GM12878 (cell line): ENCODE measurements around the gene CSK. TPM values are rescaled to one million over a fixed set of nuclear protein-coding genes. Genes with fewer than 3 reads are reported as not detected.

Experiments used
- ATAC-seq: fragments of 200-7000 bp; cut with Tn5 transposase; 3 replicates; pipeline ENCODE4 v1.9.1; 2020; ENCODE audit warnings: mild to moderate bottlenecking, moderate library complexity
- BruUV-seq: library from RNA; stranded (reverse); fragments of 400-500 nt; replicated peaks from 2 replicates; lab custom pipeline; 2021; lab: Mats Ljungman, UMichigan
- CTCF ChIA-PET: fragments of 300-600 bp; sonication (Branson Sonifier 250); formaldehyde crosslinking; extraction: SDS; loops from one replicate; lab custom pipeline; 2021; ENCODE audit warnings: inconsistent platforms; lab: Yijun Ruan, JAX
- POLR2A ChIA-PET: fragments of 350-600 bp; formaldehyde crosslinking; extraction: SDS; loops from one replicate; lab custom pipeline; 2021; ENCODE audit warnings: inconsistent platforms; lab: Charles Lee
- RAD21 ChIA-PET: fragments of 300-600 bp; sonication (Branson Sonifier 250); formaldehyde crosslinking; loops from one replicate; lab custom pipeline; 2023; ENCODE audit warnings: antibody characterized with exemption; ENCODE audit not compliant: unreplicated experiment; lab: Charles Lee
- SMC1A ChIA-PET: fragments of 300-600 bp; sonication (Branson Sonifier 250); formaldehyde crosslinking; loops from one replicate; lab custom pipeline; 2023; ENCODE audit not compliant: unreplicated experiment, uncharacterized antibody; lab: Charles Lee
- DNase-seq: peaks from one replicate; pipeline ENCODE4 v3.0.0-alpha.2; 2011; ENCODE audit warnings: low read depth, low spot score
- FAIRE-seq: peaks from 3 replicates; lab custom pipeline; 2011; peaks lifted over from hg19 to GRCh38; lab: Jason Lieb, UNC
- H2AFZ ChIP-seq: 2 replicates; pipeline ENCODE4 v1.6.0; 2011; ENCODE audit warnings: low read depth, low read length, control low read depth; ENCODE audit not compliant: control insufficient read depth
- H3K27ac ChIP-seq: 2 replicates; pipeline ENCODE4 v1.5.1; 2011; ENCODE audit warnings: control low read depth; ENCODE audit not compliant: control insufficient read depth, insufficient read depth
- H3K27me3 ChIP-seq, 2 experiments: replicated peaks in 1 of 2; 2 replicates each; pipeline versions ENCODE4 v1.6.0 to v1.6.1; 2011; ENCODE audit warnings: low read length in 1 of 2; ENCODE audit not compliant: control insufficient read depth in 2 of 2, insufficient read depth in 2 of 2
- H3K36me3 ChIP-seq, 2 experiments: 2 replicates each; pipeline ENCODE4 v1.5.1; 2011; ENCODE audit warnings: low read length in 1 of 2; ENCODE audit not compliant: control insufficient read depth in 2 of 2, insufficient read depth in 2 of 2
- H3K4me1 ChIP-seq: 2 replicates; pipeline ENCODE4 v1.6.1; 2011; ENCODE audit warnings: mild to moderate bottlenecking, low read length, moderate library complexity, mixed read lengths; ENCODE audit not compliant: control insufficient read depth, insufficient read depth
- H3K4me2 ChIP-seq: 2 replicates; pipeline ENCODE4 v1.6.0; 2011; ENCODE audit warnings: control low read depth; ENCODE audit not compliant: control insufficient read depth, insufficient read depth
- H3K4me3 ChIP-seq: fragments of 200-600 bp; sonication (generic); 2 replicates; pipeline ENCODE4 v1.5.1; 2016
- H3K79me2 ChIP-seq: 2 replicates; pipeline ENCODE4 v1.6.0; 2011; ENCODE audit warnings: low read length; ENCODE audit not compliant: control insufficient read depth, insufficient read depth
- H3K9ac ChIP-seq: 2 replicates; pipeline ENCODE4 v1.8.0; 2011; ENCODE audit warnings: low read length, control low read depth, mixed read lengths; ENCODE audit not compliant: control insufficient read depth, insufficient read depth
- H3K9me3 ChIP-seq: replicated peaks from 3 replicates; pipeline ENCODE4 v1.5.1; 2011; ENCODE audit warnings: mild to moderate bottlenecking, low read length; ENCODE audit not compliant: control insufficient read depth, insufficient read depth
- H4K20me1 ChIP-seq: 2 replicates; pipeline ENCODE4 v1.6.0; 2011; ENCODE audit not compliant: control insufficient read depth, insufficient read depth
- FOXK2 ChIP-seq: fragments of 450-650 bp; IDR thresholded peaks from 2 replicates; pipeline ENCODE4 v1.6.1; 2017; ENCODE audit warnings: mild to moderate bottlenecking, moderate library complexity
- FOXM1 ChIP-seq: IDR thresholded peaks from 2 replicates; pipeline ENCODE4 v1.6.1; 2012; ENCODE audit warnings: low read depth, mild to moderate bottlenecking, inconsistent platforms, low read length, moderate library complexity
- IKZF2 ChIP-seq, 2 experiments: fragments of 450-650 bp; IDR thresholded peaks; 2 replicates each; pipeline ENCODE4 v1.6.1; 2017; ENCODE audit warnings: mild to moderate bottlenecking in 2 of 2, moderate library complexity in 2 of 2
- JUND ChIP-seq: IDR thresholded peaks from 2 replicates; pipeline ENCODE4 v1.6.1; 2012; ENCODE audit warnings: low read depth, mild to moderate bottlenecking, low read length, improper control_type of control experiment, moderate library complexity
- NKRF ChIP-seq: fragments of 450-650 bp; conservative IDR thresholded peaks from 2 replicates; pipeline ENCODE4 v1.6.1; 2017; ENCODE audit warnings: mild to moderate bottlenecking, moderate library complexity
- NR2F1 ChIP-seq: fragments of 450-650 bp; conservative IDR thresholded peaks from 2 replicates; pipeline ENCODE4 v1.6.1; 2017; ENCODE audit warnings: mild to moderate bottlenecking
- POLR2AphosphoS2 ChIP-seq: IDR thresholded peaks from 2 replicates; pipeline ENCODE4 v1.6.1; 2011; ENCODE audit warnings: low read depth, mild to moderate bottlenecking, low read length, improper control_type of control experiment, moderate library complexity
- RUNX3 ChIP-seq: IDR thresholded peaks from 2 replicates; pipeline ENCODE4 v1.6.1; 2012; ENCODE audit warnings: low read length, inconsistent platforms
- ZNF384 ChIP-seq: IDR thresholded peaks from 2 replicates; pipeline ENCODE4 v1.6.1; 2012; ENCODE audit warnings: low read depth, mild to moderate bottlenecking, low read length, improper control_type of control experiment, borderline replicate concordance
- ZZZ3 ChIP-seq: IDR thresholded peaks from 2 replicates; pipeline ENCODE4 v1.6.1; 2011; ENCODE audit warnings: low read depth; ENCODE audit not compliant: control insufficient read depth, insufficient read length
- WGBS: methylation state at CpG from one replicate; pipeline ENCODE4 v1.1.6; 2016; ENCODE audit warnings: low lambda C conversion rate; ENCODE audit not compliant: insufficient replicate concordance, insufficient coverage; ENCODE audit errors: missing lambda C conversion rate; 5-methylcytosine and 5-hydroxymethylcytosine counted together
- in situ Hi-C: fragments of 300-500 bp; cut with MboI; formaldehyde crosslinking; loops from 9 replicates; pipeline ENCODE4 v1.14.3; 2018; ENCODE audit warnings: mixed read lengths
- intact Hi-C: fragments of 100-400 bp; cut with micrococcal nuclease; formaldehyde crosslinking; loops from one replicate; pipeline ENCODE4 v1.14.2; 2022; ENCODE audit not compliant: unreplicated experiment
- polyA plus RNA-seq, 11 experiments: library from polyadenylated mRNA; depleted of rRNA in 4 of 11; unstranded in 6 of 11; stranded (reverse) in 5 of 11; fragments of >200 nt; fragmentation: Nextera tagmentation in 4 of 11; fragmentation: Illumina TruSeq in 1 of 11; extraction: Ambion mirVana in 4 of 11; extraction: Trizol in 1 of 11; gene quantifications; 1 replicate in 1 of 11; 2 replicates in 10 of 11; pipeline versions ENCODE4 v1.2.1 to v1.2.3, GENCODE V29; 2011 to 2016; ENCODE audit warnings: inconsistent platforms in 2 of 11, missing spikeins in 2 of 11, low read depth in 1 of 11
- total RNA-seq, 4 experiments: library from RNA; depleted of rRNA in 3 of 4; stranded (reverse); fragments of >200 nt in 3 of 4; fragmentation: Illumina TruSeq in 1 of 4; extraction: Trizol in 1 of 4; gene quantifications; 2 replicates each; pipeline versions ENCODE4 v1.2.1 to v1.2.3, GENCODE V29; 2013 to 2021
- TF ChIP-seq, protein P1 (sequence below), 3 experiments: IDR thresholded peaks in 2 of 3; conservative IDR thresholded peaks in 1 of 3; 2 replicates each; pipeline ENCODE4 v1.5.1; 2011; ENCODE audit warnings: low read depth in 3 of 3, low read length in 3 of 3, mild to moderate bottlenecking in 3 of 3, control low read depth in 2 of 3, moderate library complexity in 2 of 3, inconsistent platforms in 1 of 3, mixed read lengths in 1 of 3; ENCODE audit not compliant: control insufficient read depth in 2 of 3, insufficient read depth in 1 of 3; ENCODE audit errors: extremely low read depth in 1 of 3

The CSK gene
- total and polyA plus RNA-seq, 10 of the 15 experiments (the other 5 are each of a cell fraction or from before 2014, with no cell fraction given): 3.4 to 327 (median 75.8) TPM

DNA sequence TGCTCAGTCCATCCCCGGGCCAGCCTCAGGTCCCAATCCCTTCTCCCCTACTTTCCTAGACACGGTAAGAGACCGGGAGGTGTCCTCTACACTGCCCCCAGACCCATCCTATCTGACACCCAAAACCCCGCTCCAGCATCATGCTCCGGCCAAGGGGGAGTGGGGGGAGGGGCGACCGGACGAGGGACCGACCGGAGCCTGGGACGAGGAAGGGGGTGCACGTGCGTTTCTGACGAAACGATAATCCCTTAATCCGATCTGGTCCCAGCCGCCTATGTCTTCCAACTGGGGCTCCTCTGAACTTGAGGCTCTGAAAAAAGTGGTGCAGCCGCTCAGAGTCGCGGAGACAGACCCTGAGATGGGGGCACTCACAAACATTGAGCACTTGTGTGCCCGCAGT lies 45.0 kb downstream of the CSK start:
- intact Hi-C loops: no loop called here
- ATAC-seq (no peak), FAIRE-seq (no peak)
- Histone ChIP-seq H4K20me1 (no peaks in the 10 kb centered on the region), H3K9ac (no peak overlapping the region), H3K27me3 (peaks cover 0 to 16% of the 10 kb centered on the region in 2 experiments; a peak in 3 of 4 replicates)
- WGBS: 62% methylated on average over 21 of the region's 21 CpGs
- TF ChIP-seq JUND (no peak), ZZZ3 (no peak), NR2F1 (no peak), FOXK2 (no peak), ZNF384 (no peak), RUNX3 (no peak), IKZF2 (IDR thresholded peaks at IDR 0.05) (no peak), NKRF (no peak), FOXM1 (no peak), POLR2AphosphoS2 (no peak)
- TF ChIP-seq, protein P1, sequence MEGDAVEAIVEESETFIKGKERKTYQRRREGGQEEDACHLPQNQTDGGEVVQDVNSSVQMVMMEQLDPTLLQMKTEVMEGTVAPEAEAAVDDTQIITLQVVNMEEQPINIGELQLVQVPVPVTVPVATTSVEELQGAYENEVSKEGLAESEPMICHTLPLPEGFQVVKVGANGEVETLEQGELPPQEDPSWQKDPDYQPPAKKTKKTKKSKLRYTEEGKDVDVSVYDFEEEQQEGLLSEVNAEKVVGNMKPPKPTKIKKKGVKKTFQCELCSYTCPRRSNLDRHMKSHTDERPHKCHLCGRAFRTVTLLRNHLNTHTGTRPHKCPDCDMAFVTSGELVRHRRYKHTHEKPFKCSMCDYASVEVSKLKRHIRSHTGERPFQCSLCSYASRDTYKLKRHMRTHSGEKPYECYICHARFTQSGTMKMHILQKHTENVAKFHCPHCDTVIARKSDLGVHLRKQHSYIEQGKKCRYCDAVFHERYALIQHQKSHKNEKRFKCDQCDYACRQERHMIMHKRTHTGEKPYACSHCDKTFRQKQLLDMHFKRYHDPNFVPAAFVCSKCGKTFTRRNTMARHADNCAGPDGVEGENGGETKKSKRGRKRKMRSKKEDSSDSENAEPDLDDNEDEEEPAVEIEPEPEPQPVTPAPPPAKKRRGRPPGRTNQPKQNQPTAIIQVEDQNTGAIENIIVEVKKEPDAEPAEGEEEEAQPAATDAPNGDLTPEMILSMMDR (IDR thresholded peaks at IDR 0.05 in 2 of 3, conservative IDR thresholded peaks at IDR 0.05 in 1 of 3; ENCODE audit: control insufficient read depth in 2 of 3, extremely low read depth in 1 of 3, insufficient read depth in 1 of 3, low read depth in 3 of 3, low read length in 3 of 3): no peak
- TF ChIP-seq, all 136 proteins: peak for 0
- BruUV-seq: no TSS peak
- Histone ChIP-seq H3K9me3 (no peaks in the 10 kb centered on the region), H3K36me3 (no peaks in the 10 kb centered on the region), H3K4me3 (no peak overlapping the region), H3K4me1 (no peaks in the 10 kb centered on the region), H3K27ac (no peak overlapping the region), H3K79me2 (no peaks in the 10 kb centered on the region), H3K4me2 (no peak overlapping the region), H2AFZ (no peak overlapping the region)
- ChIA-PET CTCF (interaction anchor here (0.6 to 6.3 kb wide), 4 partner anchors 9 to 75 kb away, joined by 3 to 53 read pairs (median 4); no protein-coding TSS in a partner anchor), RAD21 (interaction anchor here (1.0 kb wide), 1 partner anchor 58 kb away, joined by 3 read pairs; no protein-coding TSS in a partner anchor), SMC1A (interaction anchor here (0.8 to 1.9 kb wide), 3 partner anchors 17 to 56 kb away, joined by 3 to 9 read pairs (median 6); no protein-coding TSS in a partner anchor), POLR2A (no interaction called here)
- no peak for DNase-seq
- in situ Hi-C loops: no loop called here
